Spleen (tissue), 7 donors: ENCODE data around the gene CCL3.
A peak's percentile ranks its signal among the peaks of the same experiment; 100 is the strongest.

Experiments used
- CTCF ChIP-seq, 11 experiments: fragments of 200-600 bp in 7 of 11; fragments of 450-650 bp in 4 of 11; sonication (generic) in 4 of 11; IDR thresholded peaks in 8 of 11; conservative IDR thresholded peaks in 3 of 11; 1 replicate in 7 of 11; 2 replicates in 4 of 11; pipeline versions ENCODE4 v1.4.0 to v1.8.0; 2016 to 2021; ENCODE audit warnings: antibody characterized with exemption in 11 of 11, inconsistent platforms in 4 of 11, mild to moderate bottlenecking in 1 of 11
- POLR2A ChIP-seq, 3 donors: fragments of 450-650 bp; IDR thresholded peaks; one replicate each; pipeline ENCODE4 v1.5.1; 2017; ENCODE audit warnings: antibody characterized with exemption in 3 of 3, mild to moderate bottlenecking in 1 of 3
- POLR2AphosphoS5 ChIP-seq, 3 donors: sonication (generic); formaldehyde crosslinking; IDR thresholded peaks; one replicate each; pipeline ENCODE4 v1.5.1; 2017; ENCODE audit warnings: antibody characterized with exemption in 3 of 3
- donor health status: DM: no; HTN: no; CAD: no; lungs with moderate emphysema.
- donor health status: DM: no; HTN: no; CAD: no.
- donor health status: DM: no; HTN: no; CAD: no.

- TF ChIP-seq POLR2AphosphoS5 (IDR thresholded peaks at IDR 0.05) (peak in 1 of 3 donors; percentile 64), CTCF (IDR thresholded peaks at IDR 0.05 in 8 of 11, conservative IDR thresholded peaks at IDR 0.05 in 3 of 11) (no peak), POLR2A (IDR thresholded peaks at IDR 0.05) (no peak)
Observed at GRCh38 chr17:36105781-36106492, 16.0 kb upstream of the CCL3 start.
